GM12878 (cell line): Measurements from ENCODE around the gene GRAMD1B. TPM values are rescaled to one million over a fixed set of nuclear protein-coding genes. Genes with fewer than 3 reads are reported as not detected.

Source experiments
- ATAC-seq: fragments of 200-7000 bp; cut with Tn5 transposase; 3 replicates; pipeline ENCODE4 v1.9.1; 2020; ENCODE audit warnings: mild to moderate bottlenecking, moderate library complexity
- BruUV-seq: library from RNA; stranded (reverse); fragments of 400-500 nt; replicated peaks from 2 replicates; lab custom pipeline; 2021; lab: Mats Ljungman, UMichigan
- CTCF ChIA-PET: fragments of 300-600 bp; sonication (Branson Sonifier 250); formaldehyde crosslinking; extraction: SDS; loops from one replicate; lab custom pipeline; 2021; ENCODE audit warnings: inconsistent platforms; lab: Yijun Ruan, JAX
- POLR2A ChIA-PET: fragments of 350-600 bp; formaldehyde crosslinking; extraction: SDS; loops from one replicate; lab custom pipeline; 2021; ENCODE audit warnings: inconsistent platforms; lab: Charles Lee
- RAD21 ChIA-PET: fragments of 300-600 bp; sonication (Branson Sonifier 250); formaldehyde crosslinking; loops from one replicate; lab custom pipeline; 2023; ENCODE audit warnings: antibody characterized with exemption; ENCODE audit not compliant: unreplicated experiment; lab: Charles Lee
- SMC1A ChIA-PET: fragments of 300-600 bp; sonication (Branson Sonifier 250); formaldehyde crosslinking; loops from one replicate; lab custom pipeline; 2023; ENCODE audit not compliant: unreplicated experiment, uncharacterized antibody; lab: Charles Lee
- DNase-seq: peaks from one replicate; pipeline ENCODE4 v3.0.0-alpha.2; 2011; ENCODE audit warnings: low read depth, low spot score
- FAIRE-seq: peaks from 3 replicates; lab custom pipeline; 2011; peaks lifted over from hg19 to GRCh38; lab: Jason Lieb, UNC
- H2AFZ ChIP-seq: 2 replicates; pipeline ENCODE4 v1.6.0; 2011; ENCODE audit warnings: low read depth, low read length, control low read depth; ENCODE audit not compliant: control insufficient read depth
- H3K27ac ChIP-seq: 2 replicates; pipeline ENCODE4 v1.5.1; 2011; ENCODE audit warnings: control low read depth; ENCODE audit not compliant: control insufficient read depth, insufficient read depth
- H3K27me3 ChIP-seq, 2 experiments: replicated peaks in 1 of 2; 2 replicates each; pipeline versions ENCODE4 v1.6.0 to v1.6.1; 2011; ENCODE audit warnings: low read length in 1 of 2; ENCODE audit not compliant: control insufficient read depth in 2 of 2, insufficient read depth in 2 of 2
- H3K36me3 ChIP-seq, 2 experiments: 2 replicates each; pipeline ENCODE4 v1.5.1; 2011; ENCODE audit warnings: low read length in 1 of 2; ENCODE audit not compliant: control insufficient read depth in 2 of 2, insufficient read depth in 2 of 2
- H3K4me1 ChIP-seq: 2 replicates; pipeline ENCODE4 v1.6.1; 2011; ENCODE audit warnings: mild to moderate bottlenecking, low read length, moderate library complexity, mixed read lengths; ENCODE audit not compliant: control insufficient read depth, insufficient read depth
- H3K4me2 ChIP-seq: 2 replicates; pipeline ENCODE4 v1.6.0; 2011; ENCODE audit warnings: control low read depth; ENCODE audit not compliant: control insufficient read depth, insufficient read depth
- H3K4me3 ChIP-seq: fragments of 200-600 bp; sonication (generic); 2 replicates; pipeline ENCODE4 v1.5.1; 2016
- H3K79me2 ChIP-seq: 2 replicates; pipeline ENCODE4 v1.6.0; 2011; ENCODE audit warnings: low read length; ENCODE audit not compliant: control insufficient read depth, insufficient read depth
- H3K9ac ChIP-seq: 2 replicates; pipeline ENCODE4 v1.8.0; 2011; ENCODE audit warnings: low read length, control low read depth, mixed read lengths; ENCODE audit not compliant: control insufficient read depth, insufficient read depth
- H3K9me3 ChIP-seq: replicated peaks from 3 replicates; pipeline ENCODE4 v1.5.1; 2011; ENCODE audit warnings: mild to moderate bottlenecking, low read length; ENCODE audit not compliant: control insufficient read depth, insufficient read depth
- H4K20me1 ChIP-seq: 2 replicates; pipeline ENCODE4 v1.6.0; 2011; ENCODE audit not compliant: control insufficient read depth, insufficient read depth
- FOXK2 ChIP-seq: fragments of 450-650 bp; IDR thresholded peaks from 2 replicates; pipeline ENCODE4 v1.6.1; 2017; ENCODE audit warnings: mild to moderate bottlenecking, moderate library complexity
- GABPA ChIP-seq: IDR thresholded peaks from 2 replicates; pipeline ENCODE4 v1.6.1; 2014; ENCODE audit warnings: antibody characterized with exemption, low read depth, mild to moderate bottlenecking, inconsistent platforms
- NBN ChIP-seq: fragments of 450-650 bp; IDR thresholded peaks from 2 replicates; pipeline ENCODE4 v1.6.1; 2016
- POLR2AphosphoS5 ChIP-seq: IDR thresholded peaks from 2 replicates; pipeline ENCODE4 v1.6.1; 2011; ENCODE audit warnings: mild to moderate bottlenecking, low read length, inconsistent platforms
- SPI1 ChIP-seq: IDR thresholded peaks from 2 replicates; pipeline ENCODE4 v1.6.1; 2011; ENCODE audit warnings: low read depth, mild to moderate bottlenecking, low read length, moderate library complexity, borderline replicate concordance; ENCODE audit not compliant: insufficient read depth
- TBL1XR1 ChIP-seq: IDR thresholded peaks from 2 replicates; pipeline ENCODE4 v1.6.1; 2012; ENCODE audit warnings: low read depth, low read length, improper control_type of control experiment
- YBX1 ChIP-seq: fragments of 450-650 bp; IDR thresholded peaks from 2 replicates; pipeline ENCODE4 v1.6.1; 2016; ENCODE audit warnings: antibody characterized with exemption
- WGBS: methylation state at CpG from one replicate; pipeline ENCODE4 v1.1.6; 2016; ENCODE audit warnings: low lambda C conversion rate; ENCODE audit not compliant: insufficient replicate concordance, insufficient coverage; ENCODE audit errors: missing lambda C conversion rate; 5-methylcytosine and 5-hydroxymethylcytosine counted together
- in situ Hi-C: fragments of 300-500 bp; cut with MboI; formaldehyde crosslinking; loops from 9 replicates; pipeline ENCODE4 v1.14.3; 2018; ENCODE audit warnings: mixed read lengths
- intact Hi-C: fragments of 100-400 bp; cut with micrococcal nuclease; formaldehyde crosslinking; loops from one replicate; pipeline ENCODE4 v1.14.2; 2022; ENCODE audit not compliant: unreplicated experiment
- polyA plus RNA-seq, 11 experiments: library from polyadenylated mRNA; depleted of rRNA in 4 of 11; unstranded in 6 of 11; stranded (reverse) in 5 of 11; fragments of >200 nt; fragmentation: Nextera tagmentation in 4 of 11; fragmentation: Illumina TruSeq in 1 of 11; extraction: Ambion mirVana in 4 of 11; extraction: Trizol in 1 of 11; gene quantifications; 1 replicate in 1 of 11; 2 replicates in 10 of 11; pipeline versions ENCODE4 v1.2.1 to v1.2.3, GENCODE V29; 2011 to 2016; ENCODE audit warnings: inconsistent platforms in 2 of 11, missing spikeins in 2 of 11, low read depth in 1 of 11
- total RNA-seq, 4 experiments: library from RNA; depleted of rRNA in 3 of 4; stranded (reverse); fragments of >200 nt in 3 of 4; fragmentation: Illumina TruSeq in 1 of 4; extraction: Trizol in 1 of 4; gene quantifications; 2 replicates each; pipeline versions ENCODE4 v1.2.1 to v1.2.3, GENCODE V29; 2013 to 2021
- TF ChIP-seq, protein P1 (sequence below): IDR thresholded peaks from 2 replicates; pipeline ENCODE4 v1.6.1; 2012; ENCODE audit warnings: improper control_type of control experiment, low read depth, low read length; ENCODE audit not compliant: insufficient replicate concordance

Gene GRAMD1B
- total and polyA plus RNA-seq, 10 of the 15 experiments (the other 5 are each of a cell fraction or from before 2014, with no cell fraction given), result 1.9 to 49.1 (median 26.9) TPM

DNA sequence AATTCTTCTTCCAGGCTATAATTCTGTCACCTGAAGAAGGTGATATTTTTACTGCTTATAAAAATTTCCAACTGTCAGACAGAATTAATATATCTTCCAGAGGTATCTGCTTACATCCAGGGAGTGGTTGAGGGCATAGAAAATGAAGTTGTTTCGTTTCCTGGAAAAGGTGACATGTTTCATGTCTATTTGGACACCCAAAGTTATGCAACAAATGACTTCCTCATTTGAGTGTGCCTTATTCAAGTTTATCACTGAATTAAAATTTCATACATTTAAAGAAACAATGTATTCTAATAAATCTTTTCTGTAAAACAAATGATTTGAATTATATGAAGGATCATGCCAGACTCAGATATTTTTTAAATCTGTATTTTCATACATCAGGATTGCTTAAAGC lies 8.5 kb upstream of the GRAMD1B start:
- SMC1A ChIA-PET, result interaction anchor here (1.7 kb wide), 1 partner anchor 13 kb away, joined by 6 read pairs; no protein-coding TSS in a partner anchor
- Histone ChIP-seq H3K4me1 (peaks cover 3% of the 10 kb centered on the region; the same call in 1 of the 2 replicates), H3K4me3 (no peak overlapping the region), H3K27me3 (no peaks in the 10 kb centered on the region), H3K79me2 (no peaks in the 10 kb centered on the region; the same call in 1 of the 2 replicates), H3K9me3 (no peaks in the 10 kb centered on the region), H3K36me3 (no peaks in the 10 kb centered on the region; a peak in 1 of 4 replicates), H2AFZ (no peak overlapping the region), H3K4me2 (no peak overlapping the region), H3K9ac (no peak overlapping the region), H4K20me1 (no peaks in the 10 kb centered on the region), H3K27ac (no peak overlapping the region)
- intact Hi-C loops (no loop called here), in situ Hi-C loops (no loop called here)
- POLR2A ChIA-PET, result interaction anchor here (0.5 to 1.3 kb wide), 2 partner anchors 8 to 201 kb away, joined by 3 read pairs; no protein-coding TSS in a partner anchor
- TF ChIP-seq, protein P1, sequence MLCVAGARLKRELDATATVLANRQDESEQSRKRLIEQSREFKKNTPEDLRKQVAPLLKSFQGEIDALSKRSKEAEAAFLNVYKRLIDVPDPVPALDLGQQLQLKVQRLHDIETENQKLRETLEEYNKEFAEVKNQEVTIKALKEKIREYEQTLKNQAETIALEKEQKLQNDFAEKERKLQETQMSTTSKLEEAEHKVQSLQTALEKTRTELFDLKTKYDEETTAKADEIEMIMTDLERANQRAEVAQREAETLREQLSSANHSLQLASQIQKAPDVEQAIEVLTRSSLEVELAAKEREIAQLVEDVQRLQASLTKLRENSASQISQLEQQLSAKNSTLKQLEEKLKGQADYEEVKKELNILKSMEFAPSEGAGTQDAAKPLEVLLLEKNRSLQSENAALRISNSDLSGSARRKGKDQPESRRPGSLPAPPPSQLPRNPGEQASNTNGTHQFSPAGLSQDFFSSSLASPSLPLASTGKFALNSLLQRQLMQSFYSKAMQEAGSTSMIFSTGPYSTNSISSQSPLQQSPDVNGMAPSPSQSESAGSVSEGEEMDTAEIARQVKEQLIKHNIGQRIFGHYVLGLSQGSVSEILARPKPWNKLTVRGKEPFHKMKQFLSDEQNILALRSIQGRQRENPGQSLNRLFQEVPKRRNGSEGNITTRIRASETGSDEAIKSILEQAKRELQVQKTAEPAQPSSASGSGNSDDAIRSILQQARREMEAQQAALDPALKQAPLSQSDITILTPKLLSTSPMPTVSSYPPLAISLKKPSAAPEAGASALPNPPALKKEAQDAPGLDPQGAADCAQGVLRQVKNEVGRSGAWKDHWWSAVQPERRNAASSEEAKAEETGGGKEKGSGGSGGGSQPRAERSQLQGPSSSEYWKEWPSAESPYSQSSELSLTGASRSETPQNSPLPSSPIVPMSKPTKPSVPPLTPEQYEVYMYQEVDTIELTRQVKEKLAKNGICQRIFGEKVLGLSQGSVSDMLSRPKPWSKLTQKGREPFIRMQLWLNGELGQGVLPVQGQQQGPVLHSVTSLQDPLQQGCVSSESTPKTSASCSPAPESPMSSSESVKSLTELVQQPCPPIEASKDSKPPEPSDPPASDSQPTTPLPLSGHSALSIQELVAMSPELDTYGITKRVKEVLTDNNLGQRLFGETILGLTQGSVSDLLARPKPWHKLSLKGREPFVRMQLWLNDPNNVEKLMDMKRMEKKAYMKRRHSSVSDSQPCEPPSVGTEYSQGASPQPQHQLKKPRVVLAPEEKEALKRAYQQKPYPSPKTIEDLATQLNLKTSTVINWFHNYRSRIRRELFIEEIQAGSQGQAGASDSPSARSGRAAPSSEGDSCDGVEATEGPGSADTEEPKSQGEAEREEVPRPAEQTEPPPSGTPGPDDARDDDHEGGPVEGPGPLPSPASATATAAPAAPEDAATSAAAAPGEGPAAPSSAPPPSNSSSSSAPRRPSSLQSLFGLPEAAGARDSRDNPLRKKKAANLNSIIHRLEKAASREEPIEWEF, result no peak
- TF ChIP-seq GABPA (no peak), YBX1 (no peak), POLR2AphosphoS5 (no peak), FOXK2 (no peak), NBN (no peak), SPI1 (peak; percentile 56; the same call in 1 of the 2 replicates), TBL1XR1 (no peak)
- CTCF ChIA-PET, result interaction anchor here (1.1 to 2.5 kb wide), 2 partner anchors 14 to 57 kb away, joined by 4 to 18 read pairs; no protein-coding TSS in a partner anchor
- ATAC-seq (no peak), FAIRE-seq (no peak), DNase-seq (no peak)
- no TSS peak for BruUV-seq
- 0% methylated on average over 1 of the region's 1 CpG for WGBS
- RAD21 ChIA-PET, result interaction anchor here (1.8 kb wide), 1 partner anchor 14 kb away, joined by 6 read pairs; no protein-coding TSS in a partner anchor
